Kidney (tissue), 14 donors: Measurements from ENCODE around the gene PMIS2. TPM values are rescaled to one million over a fixed set of nuclear protein-coding genes. Genes with fewer than 3 reads are reported as not detected.

Source experiments
- DNase-seq, 5 donors: peaks; one replicate each; pipeline ENCODE4 v3.0.0-alpha.2; 2013 to 2020
- FAIRE-seq: peaks from 2 replicates; lab custom pipeline; 2012; peaks lifted over from hg19 to GRCh38; lab: Jason Lieb, UNC
- H3K27ac ChIP-seq, 2 donors: one replicate each; pipeline ENCODE4 v1.7.0; 2013; ENCODE audit warnings: low read depth in 2 of 2, low read length in 2 of 2, inconsistent platforms in 1 of 2
- H3K27me3 ChIP-seq: one replicate; pipeline ENCODE4 v1.7.1; 2013; ENCODE audit warnings: low read length, inconsistent platforms; ENCODE audit not compliant: control insufficient read depth, insufficient read depth
- H3K36me3 ChIP-seq, 3 donors: one replicate each; pipeline versions ENCODE4 v1.7.0 to v1.7.1; 2013; ENCODE audit warnings: low read length in 3 of 3, control low read depth in 1 of 3, inconsistent platforms in 1 of 3; ENCODE audit not compliant: insufficient read depth in 3 of 3, control insufficient read depth in 2 of 3
- H3K4me1 ChIP-seq, 3 donors: one replicate each; pipeline versions ENCODE4 v1.7.0 to v1.7.1; 2013; ENCODE audit warnings: low read length in 3 of 3, inconsistent platforms in 1 of 3, low read depth in 1 of 3; ENCODE audit not compliant: control insufficient read depth in 2 of 3, insufficient read depth in 2 of 3
- H3K4me3 ChIP-seq, 3 donors: one replicate each; pipeline versions ENCODE4 v1.7.0 to v1.8.1; 2013; ENCODE audit warnings: low read length in 3 of 3, control low read depth in 1 of 3, inconsistent platforms in 1 of 3
- H3K9ac ChIP-seq, 3 donors: one replicate each; pipeline versions ENCODE4 v1.7.0 to v1.7.1; 2013; ENCODE audit warnings: low read length in 3 of 3, control low read depth in 1 of 3, inconsistent platforms in 1 of 3
- H3K9me3 ChIP-seq, 3 donors: one replicate each; pipeline versions ENCODE4 v1.7.0 to v1.7.1; 2013; ENCODE audit warnings: low read length in 3 of 3, control low read depth in 1 of 3, inconsistent platforms in 1 of 3; ENCODE audit not compliant: control insufficient read depth in 2 of 3, insufficient read depth in 1 of 3
- CTCF ChIP-seq: IDR thresholded peaks from 3 replicates; pipeline ENCODE4 v1.5.1; 2012; ENCODE audit warnings: mild to moderate bottlenecking, moderate library complexity, borderline replicate concordance; ENCODE audit not compliant: insufficient read depth; ENCODE audit errors: extremely low read depth
- intact Hi-C: fragments of 100-400 bp; cut with DNase I; formaldehyde crosslinking; loops from one replicate; pipeline ENCODE4 v1.11.1; 2022
- polyA plus RNA-seq: library from polyadenylated mRNA; stranded (reverse); fragments of 350-450 nt; fragmentation: Illumina TruSeq; extraction: RNeasy Lipid Tissue Mini Kit (QIAGEN cat#74804); gene quantifications from one replicate; pipeline ENCODE4 v1.2.3, GENCODE V29; 2014; ENCODE audit warnings: low read depth, low replicate concordance; ENCODE audit not compliant: insufficient read depth
- total RNA-seq: library from RNA; stranded (reverse); fragmentation: NEBNext Ultra II Directional; extraction: Animal tissue kit (Norgen Biotek cat#: 25700); gene quantifications from one replicate; pipeline ENCODE4 v1.2.1, GENCODE V29; 2021
- donor health status: control.
- donor health status: control.
- donor health status: control.
- donor health status: control.
- donor health status: control.
- donor health status: DM: yes; HTN: yes; CAD: no.
- donor health status: Normal renal cell carcinoma (clear cell type).

The PMIS2 gene
- total and polyA plus RNA-seq, 2 donors from 2014 or later = not detected

GRCh38 chr19:35551091-35551810 is 34.7 kb upstream of the PMIS2 start:
- FAIRE-seq (no peak), DNase-seq (no peak)
- Histone ChIP-seq H3K36me3 (peaks cover 0 to 3% (median 0%) of the 10 kb centered on the region in 3 donors), H3K27me3 (no peaks in the 10 kb centered on the region), H3K4me1 (peaks cover 0 to 7% (median 0%) of the 10 kb centered on the region in 3 donors), H3K9ac (no peak overlapping the region), H3K4me3 (no peak overlapping the region), H3K27ac (no peak overlapping the region), H3K9me3 (no peaks in the 10 kb centered on the region)
- TF ChIP-seq CTCF = no peak
- intact Hi-C loops = no loop called here

GRCh38 chr19:35552534-35553384 is 33.2 kb upstream of the PMIS2 start:
- Histone ChIP-seq H3K27me3 (peaks cover 3% of the 10 kb centered on the region), H3K27ac (no peak overlapping the region), H3K9ac (no peak overlapping the region), H3K4me1 (peaks cover 0 to 2% (median 0%) of the 10 kb centered on the region in 3 donors), H3K36me3 (no peaks in the 10 kb centered on the region), H3K9me3 (no peaks in the 10 kb centered on the region), H3K4me3 (no peak overlapping the region)
- FAIRE-seq (no peak), DNase-seq (no peak)
- no peak for TF ChIP-seq CTCF
- intact Hi-C loops = no loop called here

GRCh38 chr19:35553385-35554000 is 32.5 kb upstream of the PMIS2 start:
- peaks cover 3% of the 10 kb centered on the region for H3K27me3 ChIP-seq
- DNase-seq = no peak
- intact Hi-C loops = no loop called here
- no peaks in the 10 kb centered on the region for H3K9me3 ChIP-seq
- no peak for TF ChIP-seq CTCF
- H3K36me3 ChIP-seq = no peaks in the 10 kb centered on the region
- H3K4me1 ChIP-seq = peaks cover 0 to 2% (median 0%) of the 10 kb centered on the region in 3 donors
- no peak for FAIRE-seq
- no peak overlapping the region for H3K9ac ChIP-seq
- no peak overlapping the region for H3K4me3 ChIP-seq
- no peak overlapping the region for H3K27ac ChIP-seq
